Astrocyte (in vitro differentiated cells and primary cell): ENCODE data around the gene ARHGEF37. TPM values are rescaled to one million over a fixed set of nuclear protein-coding genes. Genes with fewer than 3 reads are reported as not detected.

Experiments
- DNase-seq: peaks from one replicate; pipeline ENCODE4 v3.0.0-alpha.2; 2010; ENCODE audit warnings: low read depth
- FAIRE-seq: peaks from 2 replicates; lab custom pipeline; 2011; peaks lifted over from hg19 to GRCh38; lab: Jason Lieb, UNC
- H2AFZ ChIP-seq: 2 replicates; pipeline ENCODE4 v1.6.0; 2012; ENCODE audit warnings: low read depth, low read length, inconsistent platforms
- H3K27ac ChIP-seq: 2 replicates; pipeline ENCODE4 v1.5.1; 2011; ENCODE audit warnings: low read depth, low read length, inconsistent platforms
- H3K27me3 ChIP-seq: 2 replicates; pipeline ENCODE4 v1.6.0; 2011; ENCODE audit warnings: low read length, inconsistent platforms; ENCODE audit not compliant: insufficient read depth
- H3K36me3 ChIP-seq: 2 replicates; pipeline ENCODE4 v1.5.1; 2011; ENCODE audit warnings: low read length, inconsistent platforms; ENCODE audit not compliant: insufficient read depth
- H3K4me1 ChIP-seq: 2 replicates; pipeline ENCODE4 v1.5.1; 2011; ENCODE audit warnings: low read length, inconsistent platforms; ENCODE audit not compliant: insufficient read depth
- H3K4me2 ChIP-seq: 2 replicates; pipeline ENCODE4 v1.6.0; 2012; ENCODE audit warnings: low read length, inconsistent platforms
- H3K4me3 ChIP-seq: 2 replicates; pipeline ENCODE4 v1.5.1; 2011; ENCODE audit warnings: low read depth, mild to moderate bottlenecking, low read length, inconsistent platforms; ENCODE audit not compliant: insufficient read depth
- H3K79me2 ChIP-seq: 2 replicates; pipeline ENCODE4 v1.6.0; 2012; ENCODE audit warnings: mild to moderate bottlenecking, low read length, inconsistent platforms; ENCODE audit not compliant: insufficient read depth
- H3K9ac ChIP-seq: 2 replicates; pipeline ENCODE4 v1.6.0; 2012; ENCODE audit warnings: mild to moderate bottlenecking, low read length, inconsistent platforms
- H3K9me3 ChIP-seq: 2 replicates; pipeline ENCODE4 v1.5.1; 2012; ENCODE audit warnings: low read depth, mild to moderate bottlenecking, low read length, inconsistent platforms; ENCODE audit not compliant: insufficient read depth
- H4K20me1 ChIP-seq: 2 replicates; pipeline ENCODE4 v1.6.0; 2012; ENCODE audit warnings: low read length, inconsistent platforms; ENCODE audit not compliant: insufficient read depth
- H3K27ac Mint-ChIP-seq: one replicate; pipeline ENCODE4 v1.8.0; 2021; ENCODE audit warnings: mild to moderate bottlenecking, mixed read lengths; ENCODE audit not compliant: unreplicated experiment
- H3K27me3 Mint-ChIP-seq: one replicate; pipeline ENCODE4 v1.8.0; 2021; ENCODE audit warnings: low read depth, mixed read lengths; ENCODE audit not compliant: unreplicated experiment
- H3K36me3 Mint-ChIP-seq: one replicate; pipeline ENCODE4 v1.8.0; 2021; ENCODE audit warnings: low read depth, mixed read lengths; ENCODE audit not compliant: unreplicated experiment
- H3K4me1 Mint-ChIP-seq: one replicate; pipeline ENCODE4 v1.8.0; 2021; ENCODE audit warnings: low read depth, mixed read lengths; ENCODE audit not compliant: unreplicated experiment
- H3K4me3 Mint-ChIP-seq: one replicate; pipeline ENCODE4 v1.8.0; 2021; ENCODE audit warnings: mild to moderate bottlenecking, moderate library complexity, mixed read lengths; ENCODE audit not compliant: unreplicated experiment
- H3K9me3 Mint-ChIP-seq: one replicate; pipeline ENCODE4 v1.8.0; 2021; ENCODE audit warnings: mild to moderate bottlenecking, mixed read lengths; ENCODE audit not compliant: unreplicated experiment
- CTCF ChIP-seq: IDR thresholded peaks from 2 replicates; pipeline ENCODE4 v1.5.1; 2011; ENCODE audit warnings: low read depth, mild to moderate bottlenecking, inconsistent platforms, low read length, moderate library complexity; ENCODE audit not compliant: insufficient read depth
- EZH2 ChIP-seq: IDR thresholded peaks from 2 replicates; pipeline ENCODE4 v1.6.1; 2012; ENCODE audit warnings: mild to moderate bottlenecking, low read length, inconsistent platforms; ENCODE audit not compliant: insufficient read depth
- total RNA-seq: library from RNA; stranded (reverse); gene quantifications from 2 replicates; pipeline ENCODE4 v1.2.1, GENCODE V29; 2021

ARHGEF37 gene
- total RNA-seq, 1 donor from 2014 or later = 2.3 TPM

- no peaks in the 10 kb centered on the region for H3K9me3 Mint-ChIP-seq
- H2AFZ ChIP-seq = no peak overlapping the region
- no peak overlapping the region for H3K9ac ChIP-seq
- no peak overlapping the region for H3K27ac ChIP-seq
- DNase-seq (no peak), FAIRE-seq (no peak)
- H3K4me2 ChIP-seq = no peak overlapping the region
- no peaks in the 10 kb centered on the region for H3K9me3 ChIP-seq
- H3K36me3 ChIP-seq = no peaks in the 10 kb centered on the region
- H3K4me3 Mint-ChIP-seq = no peak overlapping the region
- TF ChIP-seq EZH2 (no peak), CTCF (no peak)
- peaks cover 2% of the 10 kb centered on the region for H3K27me3 Mint-ChIP-seq
- H3K4me1 Mint-ChIP-seq = peaks cover 18% of the 10 kb centered on the region
- no peak overlapping the region for H3K27ac Mint-ChIP-seq
- H3K4me3 ChIP-seq = no peak overlapping the region
- H4K20me1 ChIP-seq = no peaks in the 10 kb centered on the region
- H3K27me3 ChIP-seq = no peaks in the 10 kb centered on the region
- no peaks in the 10 kb centered on the region for H3K79me2 ChIP-seq
- H3K36me3 Mint-ChIP-seq = peaks cover 3% of the 10 kb centered on the region
- H3K4me1 ChIP-seq = peaks cover 23% of the 10 kb centered on the region
These were observed 47.6 kb downstream of the ARHGEF37 start for GRCh38 chr5:149628846-149629388.

- Histone ChIP-seq H3K36me3 (no peaks in the 10 kb centered on the region), H3K27ac (no peak overlapping the region), H4K20me1 (no peaks in the 10 kb centered on the region), H3K4me1 (peaks cover 24% of the 10 kb centered on the region), H2AFZ (no peak overlapping the region), H3K9me3 (no peaks in the 10 kb centered on the region), H3K4me2 (no peak overlapping the region), H3K9ac (no peak overlapping the region), H3K79me2 (no peaks in the 10 kb centered on the region), H3K27me3 (no peaks in the 10 kb centered on the region), H3K4me3 (no peak overlapping the region)
- Mint-ChIP-seq H3K36me3 (no peaks in the 10 kb centered on the region), H3K9me3 (no peaks in the 10 kb centered on the region), H3K4me1 (peaks cover 18% of the 10 kb centered on the region), H3K27me3 (no peaks in the 10 kb centered on the region), H3K27ac (no peak overlapping the region), H3K4me3 (no peak overlapping the region)
- FAIRE-seq (no peak), DNase-seq (no peak)
- TF ChIP-seq CTCF (no peak), EZH2 (no peak)
These were observed 48.1 kb downstream of the ARHGEF37 start for GRCh38 chr5:149629421-149629820.

GRCh38 chr5:149630337-149630736 is 49.0 kb downstream of the ARHGEF37 start:
- Histone ChIP-seq H3K36me3 (no peaks in the 10 kb centered on the region), H4K20me1 (no peaks in the 10 kb centered on the region), H3K27me3 (no peaks in the 10 kb centered on the region), H3K4me1 (peaks cover 24% of the 10 kb centered on the region), H2AFZ (no peak overlapping the region), H3K79me2 (no peaks in the 10 kb centered on the region), H3K9ac (no peak overlapping the region), H3K27ac (no peak overlapping the region), H3K9me3 (no peaks in the 10 kb centered on the region), H3K4me2 (no peak overlapping the region), H3K4me3 (no peak overlapping the region)
- no peaks in the 10 kb centered on the region for H3K9me3 Mint-ChIP-seq
- TF ChIP-seq CTCF (no peak), EZH2 (no peak)
- DNase-seq (no peak), FAIRE-seq (no peak)
- peaks cover 18% of the 10 kb centered on the region for H3K4me1 Mint-ChIP-seq
- H3K27me3 Mint-ChIP-seq = no peaks in the 10 kb centered on the region
- H3K27ac Mint-ChIP-seq = no peak overlapping the region
- no peak overlapping the region for H3K4me3 Mint-ChIP-seq
- no peaks in the 10 kb centered on the region for H3K36me3 Mint-ChIP-seq
